Measurements from ENCODE around the gene PPM1F.
"Not testable (repeated sequence)": the region's sequence is repeated elsewhere in the genome, so short reads cannot be mapped to it uniquely, and the experiment has no call there.

Gene PPM1F

DNA sequence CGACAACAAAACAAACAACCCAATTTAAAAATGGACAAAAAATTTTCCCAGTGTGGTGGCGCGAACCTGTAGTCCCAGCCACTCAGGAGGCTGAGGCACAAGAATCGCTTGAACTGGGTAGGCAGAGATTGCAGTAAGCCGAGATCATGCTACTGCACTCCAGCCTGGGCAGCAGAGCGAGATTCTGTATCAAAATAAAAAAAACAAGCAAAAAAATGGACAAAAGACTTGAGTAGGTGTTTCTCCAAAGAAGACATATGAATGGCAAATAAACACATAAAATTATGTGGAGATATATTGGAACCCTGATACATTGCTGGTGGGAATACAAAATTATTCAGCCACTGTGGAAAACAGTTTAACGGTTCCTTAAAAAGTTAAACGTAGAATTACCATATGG is 57.8 kb downstream of the PPM1F start:
- Histone ChIP-seq H3K79me2 (ENCODE audit: low read length) (no peaks in the 10 kb centered on the region), H2AFZ (ENCODE audit: low read depth, low read length) (no peak overlapping the region), H3K27me3 (ENCODE audit: low read depth, low read length) (peaks cover 3% of the 10 kb centered on the region; the same call in 1 of the 2 replicates), H3K27ac (ENCODE audit: low read length) (no peak overlapping the region), H3K9me3 (ENCODE audit: insufficient read depth, low read length) (0 out of 2 replicates have a peak, but pooled peaks cover 4% of the 10 kb centered on the region), H3K4me2 (ENCODE audit: low read length) (no peak overlapping the region), H3K36me3 (replicated peaks; ENCODE audit: low read depth, low read length) (no peaks in the 10 kb centered on the region), H3K4me1 (ENCODE audit: low read length) (no peaks in the 10 kb centered on the region), H3K4me3 (ENCODE audit: low read length) (no peak overlapping the region), H3K9ac (ENCODE audit: low read length) (no peak overlapping the region), H4K20me1 (ENCODE audit: insufficient read depth, low read length) (no peaks in the 10 kb centered on the region)
- no peak for TF ChIP-seq EZH2phosphoT487 (IDR thresholded peaks at IDR 0.05; ENCODE audit: low read depth)
- TF ChIP-seq, protein P1, sequence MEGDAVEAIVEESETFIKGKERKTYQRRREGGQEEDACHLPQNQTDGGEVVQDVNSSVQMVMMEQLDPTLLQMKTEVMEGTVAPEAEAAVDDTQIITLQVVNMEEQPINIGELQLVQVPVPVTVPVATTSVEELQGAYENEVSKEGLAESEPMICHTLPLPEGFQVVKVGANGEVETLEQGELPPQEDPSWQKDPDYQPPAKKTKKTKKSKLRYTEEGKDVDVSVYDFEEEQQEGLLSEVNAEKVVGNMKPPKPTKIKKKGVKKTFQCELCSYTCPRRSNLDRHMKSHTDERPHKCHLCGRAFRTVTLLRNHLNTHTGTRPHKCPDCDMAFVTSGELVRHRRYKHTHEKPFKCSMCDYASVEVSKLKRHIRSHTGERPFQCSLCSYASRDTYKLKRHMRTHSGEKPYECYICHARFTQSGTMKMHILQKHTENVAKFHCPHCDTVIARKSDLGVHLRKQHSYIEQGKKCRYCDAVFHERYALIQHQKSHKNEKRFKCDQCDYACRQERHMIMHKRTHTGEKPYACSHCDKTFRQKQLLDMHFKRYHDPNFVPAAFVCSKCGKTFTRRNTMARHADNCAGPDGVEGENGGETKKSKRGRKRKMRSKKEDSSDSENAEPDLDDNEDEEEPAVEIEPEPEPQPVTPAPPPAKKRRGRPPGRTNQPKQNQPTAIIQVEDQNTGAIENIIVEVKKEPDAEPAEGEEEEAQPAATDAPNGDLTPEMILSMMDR (IDR thresholded peaks at IDR 0.05; ENCODE audit: low read depth, low read length), result no peak

DNA sequence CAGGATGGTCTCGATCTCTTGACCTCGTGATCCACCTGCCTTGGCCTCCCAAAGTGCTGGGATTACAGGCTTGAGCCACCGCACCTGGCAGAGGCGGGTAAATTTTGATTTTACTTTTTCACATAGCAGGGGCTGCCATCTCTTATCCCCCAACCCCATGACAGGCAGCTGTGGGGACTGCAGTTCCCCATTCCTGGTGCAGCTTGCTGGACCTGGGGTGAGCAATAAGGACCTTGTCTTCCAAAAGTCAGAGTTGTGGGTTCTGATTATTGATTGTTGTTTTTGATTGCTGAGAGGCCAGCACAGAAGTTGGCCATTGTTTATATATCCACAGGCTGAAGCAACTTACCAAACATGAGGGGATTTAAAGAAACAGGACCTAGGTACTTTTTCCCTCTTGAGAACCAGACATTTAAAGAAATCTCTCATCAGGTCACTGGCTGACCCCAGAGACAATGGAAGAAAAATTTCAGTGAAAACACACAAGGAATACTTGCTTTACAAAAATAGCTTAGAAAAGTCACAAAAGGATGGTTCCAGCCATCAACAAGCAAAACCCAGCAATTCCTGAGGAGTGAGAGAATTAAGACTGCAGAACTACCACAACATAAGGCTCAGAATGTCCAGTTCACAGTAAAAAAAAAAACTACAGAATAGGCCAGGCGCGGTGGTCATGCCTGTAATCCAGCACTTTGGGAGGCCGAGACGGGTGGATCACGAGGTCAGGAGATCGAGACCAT is 63.2 kb downstream of the PPM1F start:
- Histone ChIP-seq H3K4me2 (ENCODE audit: low read length) (no peak overlapping the region), H3K4me1 (ENCODE audit: low read length) (no peaks in the 10 kb centered on the region), H3K4me3 (ENCODE audit: low read length) (no peak overlapping the region), H3K9me3 (ENCODE audit: insufficient read depth, low read length) (0 out of 2 replicates have a peak, but pooled peaks cover 4% of the 10 kb centered on the region), H3K79me2 (ENCODE audit: low read length) (no peaks in the 10 kb centered on the region), H3K27ac (ENCODE audit: low read length) (no peak overlapping the region), H3K36me3 (replicated peaks; ENCODE audit: low read depth, low read length) (no peaks in the 10 kb centered on the region), H4K20me1 (ENCODE audit: insufficient read depth, low read length) (no peaks in the 10 kb centered on the region), H3K27me3 (ENCODE audit: low read depth, low read length) (peaks cover 2% of the 10 kb centered on the region; the same call in 1 of the 2 replicates), H3K9ac (ENCODE audit: low read length) (no peak overlapping the region), H2AFZ (ENCODE audit: low read depth, low read length) (no peak overlapping the region)
- TF ChIP-seq, protein P1 (IDR thresholded peaks at IDR 0.05; ENCODE audit: low read depth, low read length), result no peak
- TF ChIP-seq EZH2phosphoT487 (IDR thresholded peaks at IDR 0.05; ENCODE audit: low read depth), result no peak

DNA sequence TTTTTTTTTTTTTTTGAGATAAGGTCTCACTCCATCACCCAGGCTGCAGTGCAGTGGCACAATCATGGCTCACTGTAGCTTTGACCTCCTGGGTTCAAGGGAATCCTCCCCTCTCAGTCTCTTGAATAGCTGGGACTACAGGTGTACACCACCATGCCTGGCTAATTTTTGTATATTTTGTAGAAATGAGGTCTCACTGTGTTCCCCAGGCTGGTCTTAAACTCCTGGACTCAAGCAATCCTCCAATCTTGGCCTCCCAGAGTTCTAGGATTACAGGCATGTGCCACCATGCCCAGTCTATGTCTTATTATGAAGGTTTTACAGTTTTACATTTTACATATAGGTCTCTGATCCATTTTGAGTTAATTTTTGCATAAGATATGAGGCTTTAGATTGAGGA is 64.8 kb downstream of the PPM1F start:
- no peaks in the 10 kb centered on the region for H3K79me2 ChIP-seq (ENCODE audit: low read length)
- H3K4me1 ChIP-seq (ENCODE audit: low read length), result no peaks in the 10 kb centered on the region
- H3K9me3 ChIP-seq (ENCODE audit: insufficient read depth, low read length), result 0 out of 2 replicates have a peak, but pooled peaks cover 4% of the 10 kb centered on the region
- H3K27me3 ChIP-seq (ENCODE audit: low read depth, low read length), result no peaks in the 10 kb centered on the region
- H2AFZ ChIP-seq (ENCODE audit: low read depth, low read length), result no peak overlapping the region
- H3K4me2 ChIP-seq (ENCODE audit: low read length), result no peak overlapping the region
- TF ChIP-seq, protein P1 (IDR thresholded peaks at IDR 0.05; ENCODE audit: low read depth, low read length), result no peak
- no peak for TF ChIP-seq EZH2phosphoT487 (IDR thresholded peaks at IDR 0.05; ENCODE audit: low read depth)
- no peaks in the 10 kb centered on the region for H3K36me3 ChIP-seq (replicated peaks; ENCODE audit: low read depth, low read length)
- no peaks in the 10 kb centered on the region for H4K20me1 ChIP-seq (ENCODE audit: insufficient read depth, low read length)
- no peak overlapping the region for H3K9ac ChIP-seq (ENCODE audit: low read length)
- no peak overlapping the region for H3K27ac ChIP-seq (ENCODE audit: low read length)
- no peak overlapping the region for H3K4me3 ChIP-seq (ENCODE audit: low read length)

DNA sequence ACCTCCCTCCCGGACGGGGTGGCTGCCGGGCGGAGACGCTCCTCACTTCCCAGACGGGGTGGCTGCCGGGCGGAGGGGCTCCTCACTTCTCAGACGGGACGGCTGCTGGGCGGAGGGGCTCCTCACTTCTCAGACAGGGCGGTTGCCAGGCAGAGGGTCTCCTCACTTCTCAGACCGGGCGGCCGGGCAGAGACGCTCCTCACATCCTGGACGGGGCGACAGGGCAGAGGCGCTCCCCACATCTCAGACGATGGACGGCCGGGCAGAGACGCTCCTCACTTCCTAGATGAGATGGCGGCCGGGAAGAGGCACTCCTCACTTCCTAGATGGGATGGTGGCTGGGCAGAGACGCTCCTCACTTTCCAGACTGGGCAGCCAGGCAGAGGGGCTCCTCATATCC is 68.7 kb downstream of the PPM1F start:
- H3K9ac ChIP-seq (ENCODE audit: low read length); H3K79me2 ChIP-seq (ENCODE audit: low read length); H4K20me1 ChIP-seq (ENCODE audit: insufficient read depth, low read length); H3K27me3 ChIP-seq (ENCODE audit: low read depth, low read length); H2AFZ ChIP-seq (ENCODE audit: low read depth, low read length); H3K27ac ChIP-seq (ENCODE audit: low read length); H3K4me3 ChIP-seq (ENCODE audit: low read length); H3K4me1 ChIP-seq (ENCODE audit: low read length); H3K36me3 ChIP-seq (replicated peaks; ENCODE audit: low read depth, low read length); H3K4me2 ChIP-seq (ENCODE audit: low read length); H3K9me3 ChIP-seq (ENCODE audit: insufficient read depth, low read length): not testable (repeated sequence)

DNA sequence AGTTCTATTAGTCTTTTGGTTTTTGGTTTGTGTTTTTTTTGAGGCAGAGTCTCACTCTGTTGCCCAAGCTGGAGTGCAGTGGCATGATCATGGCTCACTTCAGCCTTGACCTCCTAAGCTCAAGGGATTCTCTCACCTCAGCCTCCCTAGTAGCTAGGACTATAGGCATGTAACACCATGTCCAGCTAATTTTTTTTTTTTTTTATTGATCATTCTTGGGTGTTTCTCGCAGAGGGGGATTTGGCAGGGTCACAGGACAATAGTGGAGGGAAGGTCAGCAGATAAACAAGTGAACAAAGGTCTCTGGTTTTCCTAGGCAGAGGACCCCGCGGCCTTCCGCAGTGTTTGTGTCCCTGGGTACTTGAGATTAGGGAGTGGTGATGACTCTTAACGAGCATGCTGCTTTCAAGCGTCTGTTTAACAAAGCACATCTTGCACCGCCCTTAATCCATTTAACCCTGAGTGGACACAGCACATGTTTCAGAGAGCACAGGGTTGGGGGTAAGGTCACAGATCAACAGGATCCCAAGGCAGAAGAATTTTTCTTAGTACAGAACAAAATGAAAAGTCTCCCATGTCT is 69.8 kb downstream of the PPM1F start:
- H3K27me3 ChIP-seq (ENCODE audit: low read depth, low read length); H3K4me2 ChIP-seq (ENCODE audit: low read length); H2AFZ ChIP-seq (ENCODE audit: low read depth, low read length); H3K9ac ChIP-seq (ENCODE audit: low read length); H3K9me3 ChIP-seq (ENCODE audit: insufficient read depth, low read length); H4K20me1 ChIP-seq (ENCODE audit: insufficient read depth, low read length); H3K27ac ChIP-seq (ENCODE audit: low read length); H3K4me1 ChIP-seq (ENCODE audit: low read length); H3K79me2 ChIP-seq (ENCODE audit: low read length); H3K4me3 ChIP-seq (ENCODE audit: low read length); H3K36me3 ChIP-seq (replicated peaks; ENCODE audit: low read depth, low read length): not testable (repeated sequence)

Data from OCI-LY3 (cell line).